Endothelial cell of umbilical vein (primary cell): ENCODE measurements around the gene GPR157. TPM values are rescaled to one million over a fixed set of nuclear protein-coding genes. Genes with fewer than 3 reads are reported as not detected.

Source experiments
- BruUV-seq: library from RNA; stranded (reverse); fragments of 400-500 nt; replicated peaks from 2 replicates; lab custom pipeline; 2021; lab: Mats Ljungman, UMichigan
- CTCF ChIA-PET: fragments of 300-600, 350-600 bp; sonication (Branson Sonifier 250); formaldehyde crosslinking; loops from one replicate; lab custom pipeline; 2021; ENCODE audit warnings: antibody characterized with exemption, inconsistent platforms; lab: Charles Lee
- POLR2A ChIA-PET: fragments of 300-600, 350-600 bp; sonication (Branson Sonifier 250); formaldehyde crosslinking; loops from one replicate; lab custom pipeline; 2021; ENCODE audit warnings: antibody characterized with exemption, inconsistent platforms; lab: Charles Lee
- DNase-seq: peaks from one replicate; pipeline ENCODE4 v3.0.0-alpha.2; 2011; ENCODE audit warnings: low read depth, low spot score
- FAIRE-seq: peaks from 2 replicates; lab custom pipeline; 2011; peaks lifted over from hg19 to GRCh38; lab: Jason Lieb, UNC
- H2AFZ ChIP-seq: 2 replicates; pipeline ENCODE4 v1.6.0; 2012; ENCODE audit warnings: low read depth, low read length, control low read depth, inconsistent platforms
- H3K27ac ChIP-seq: 2 replicates; pipeline ENCODE4 v1.5.1; 2011; ENCODE audit warnings: low read depth, mild to moderate bottlenecking, control low read depth, low read length, moderate library complexity; ENCODE audit not compliant: insufficient read depth
- H3K27me3 ChIP-seq, 2 experiments: 2 replicates each; pipeline versions ENCODE4 v1.6.0 to v1.6.1; 2011; ENCODE audit warnings: low read length in 2 of 2, mixed read lengths in 1 of 2; ENCODE audit not compliant: control insufficient read depth in 2 of 2, insufficient read depth in 2 of 2
- H3K36me3 ChIP-seq, 2 experiments: 2 replicates in 1 of 2; 3 replicates in 1 of 2; pipeline ENCODE4 v1.5.1; 2011; ENCODE audit warnings: low read length in 2 of 2, mild to moderate bottlenecking in 1 of 2, moderate library complexity in 1 of 2; ENCODE audit not compliant: control insufficient read depth in 2 of 2, insufficient read depth in 2 of 2; ENCODE audit errors: extremely low read depth in 1 of 2
- H3K4me1 ChIP-seq: 3 replicates; pipeline ENCODE4 v1.5.1; 2011; ENCODE audit warnings: mild to moderate bottlenecking, low read length; ENCODE audit not compliant: control insufficient read depth, insufficient read depth; ENCODE audit errors: extremely low read depth
- H3K4me2 ChIP-seq: 2 replicates; pipeline ENCODE4 v1.6.1; 2011; ENCODE audit warnings: low read length, control low read depth, mixed read lengths; ENCODE audit not compliant: insufficient read depth
- H3K4me3 ChIP-seq, 3 experiments: fragments of 200-600 bp in 1 of 3; sonication (generic), shearing (Covaris generic) in 1 of 3; replicated peaks in 1 of 3; 2 replicates each; pipeline ENCODE4 v1.5.1; 2011 to 2016; ENCODE audit warnings: control low read depth in 3 of 3, low read length in 3 of 3, mild to moderate bottlenecking in 2 of 3, inconsistent platforms in 1 of 3, low read depth in 1 of 3, moderate library complexity in 1 of 3; ENCODE audit not compliant: insufficient read depth in 1 of 3
- H3K79me2 ChIP-seq: 2 replicates; pipeline ENCODE4 v1.6.0; 2012; ENCODE audit warnings: low read length, inconsistent platforms; ENCODE audit not compliant: control insufficient read depth, insufficient read depth
- H3K9ac ChIP-seq: replicated peaks from 2 replicates; pipeline ENCODE3; 2011; ENCODE audit warnings: low read length, control low read depth; ENCODE audit not compliant: insufficient read depth; ENCODE audit errors: extremely low read depth
- H3K9me1 ChIP-seq: replicated peaks from 3 replicates; pipeline ENCODE4 v1.6.0; 2011; ENCODE audit warnings: mild to moderate bottlenecking, low read length; ENCODE audit not compliant: control insufficient read depth, insufficient read depth; ENCODE audit errors: extremely low read depth
- H3K9me3 ChIP-seq: replicated peaks from 2 replicates; pipeline ENCODE4 v1.5.1; 2012; ENCODE audit warnings: low read length, inconsistent platforms; ENCODE audit not compliant: control insufficient read depth, insufficient read depth
- H4K20me1 ChIP-seq: replicated peaks from 2 replicates; pipeline ENCODE3; 2011; ENCODE audit warnings: mild to moderate bottlenecking, low read length; ENCODE audit not compliant: control insufficient read depth, insufficient read depth; ENCODE audit errors: extremely low read depth
- EZH2 ChIP-seq: IDR thresholded peaks from 2 replicates; pipeline ENCODE4 v1.6.1; 2012; ENCODE audit warnings: borderline replicate concordance, low read depth, mild to moderate bottlenecking, moderate library complexity, low read length, inconsistent platforms; ENCODE audit not compliant: severe bottlenecking
- FOS ChIP-seq: IDR thresholded peaks from 2 replicates; pipeline ENCODE4 v1.6.1; 2011; ENCODE audit warnings: mild to moderate bottlenecking, low read length, moderate library complexity, borderline replicate concordance; ENCODE audit not compliant: insufficient read depth
- GATA2 ChIP-seq: IDR thresholded peaks from 2 replicates; pipeline ENCODE4 v1.7.0; 2011; ENCODE audit warnings: low read depth, mild to moderate bottlenecking, moderate library complexity, mixed read lengths, low read length; ENCODE audit not compliant: insufficient read length, insufficient read depth
- JUN ChIP-seq: IDR thresholded peaks from 2 replicates; pipeline ENCODE4 v1.6.1; 2011; ENCODE audit warnings: borderline replicate concordance, low read depth; ENCODE audit not compliant: insufficient read length, insufficient read depth
- MYC ChIP-seq: IDR thresholded peaks from one replicate; pipeline ENCODE4 v1.6.1; 2011; ENCODE audit warnings: mild to moderate bottlenecking, low read depth, low read length
- POLR2A ChIP-seq: IDR thresholded peaks from 2 replicates; pipeline ENCODE4 v1.6.1; 2012; ENCODE audit warnings: low read depth, mild to moderate bottlenecking, control low read depth, low read length
- POLR2AphosphoS5 ChIP-seq: IDR thresholded peaks from 2 replicates; pipeline ENCODE4 v1.6.1; 2012; ENCODE audit warnings: low read depth, mild to moderate bottlenecking, control low read depth, low read length, moderate library complexity; ENCODE audit not compliant: insufficient read depth
- dilution Hi-C: fragments of 300-500 bp; cut with MboI; formaldehyde crosslinking; loops from one replicate; pipeline ENCODE4 v1.15.0; 2019; ENCODE audit warnings: low sequenced_read_pairs; ENCODE audit not compliant: extremely low pct_ligation_motif_present
- intact Hi-C: fragments of 100-400 bp; cut with micrococcal nuclease; formaldehyde crosslinking; loops from one replicate; pipeline ENCODE4 v1.10.0; 2022
- polyA plus RNA-seq, 4 experiments: library from polyadenylated mRNA; depleted of rRNA in 3 of 4; stranded (reverse) in 3 of 4; unstranded in 1 of 4; fragments of >200 nt; gene quantifications; 2 replicates each; pipeline versions ENCODE4 v1.2.1 to v1.2.3, GENCODE V29; 2011 to 2012; ENCODE audit warnings: missing spikeins in 1 of 4
- total RNA-seq: library from RNA; stranded (reverse); gene quantifications from 2 replicates; pipeline ENCODE4 v1.2.3, GENCODE V29; 2021
- TF ChIP-seq, protein P1 (sequence below), 2 donors: IDR thresholded peaks; 1 replicate in 1 of 2; 2 replicates in 1 of 2; pipeline ENCODE4 v1.5.1; 2011; ENCODE audit warnings: low read length in 2 of 2, mild to moderate bottlenecking in 2 of 2, moderate library complexity in 2 of 2, control low read depth in 1 of 2, inconsistent platforms in 1 of 2, low read depth in 1 of 2; ENCODE audit not compliant: insufficient read depth in 1 of 2; ENCODE audit errors: extremely low read depth in 1 of 2
- TF ChIP-seq, protein P2 (sequence below): IDR thresholded peaks from 2 replicates; pipeline ENCODE4 v1.6.1; 2011; ENCODE audit not compliant: insufficient read depth, insufficient read length

Gene GPR157
- total and polyA plus RNA-seq, 2 donors (not counting 3 experiments of a cell fraction or from before 2014, with no cell fraction given), result 1.0 to 6.5 TPM

DNA sequence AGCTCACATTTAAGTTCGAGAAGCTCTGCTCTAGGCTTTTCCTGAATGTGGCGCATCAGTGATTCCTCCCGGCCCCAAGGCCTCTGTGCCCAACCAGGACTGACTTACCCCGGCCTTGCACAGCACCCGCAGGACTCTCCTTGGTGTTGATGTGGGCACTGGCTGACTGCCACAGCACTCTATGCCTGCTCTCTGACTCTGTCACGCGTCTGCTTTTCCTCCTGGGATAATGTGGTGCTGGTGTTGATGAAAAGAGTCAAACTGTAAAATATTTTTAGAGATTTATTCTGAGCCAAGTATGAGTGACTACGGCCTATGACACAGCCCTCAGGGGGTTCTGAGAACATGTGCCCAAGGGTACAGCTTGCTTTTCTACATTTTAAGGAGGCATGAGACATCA, 44.0 kb downstream of the GPR157 start:
- POLR2A ChIA-PET, result no interaction called here
- no peaks in the 10 kb centered on the region for H3K36me3 ChIP-seq
- H3K4me3 ChIP-seq, result no peak overlapping the region
- CTCF ChIA-PET, result interaction anchor here (0.8 to 1.3 kb wide), 3 partner anchors 16 to 80 kb away, joined by 3 to 5 read pairs (median 3); no protein-coding TSS in a partner anchor
- H3K4me2 ChIP-seq, result no peak overlapping the region
- H2AFZ ChIP-seq, result no peak overlapping the region
- peaks cover 0 to 8% of the 10 kb centered on the region in 2 experiments for H3K27me3 ChIP-seq
- H3K9me1 ChIP-seq, result no peaks in the 10 kb centered on the region
- dilution Hi-C loops, result no loop called here
- H4K20me1 ChIP-seq, result no peaks in the 10 kb centered on the region
- BruUV-seq, result no TSS peak
- H3K27ac ChIP-seq, result no peak overlapping the region
- DNase-seq, result no peak
- FAIRE-seq, result no peak
- H3K9ac ChIP-seq, result no peak overlapping the region
- H3K79me2 ChIP-seq, result no peaks in the 10 kb centered on the region
- intact Hi-C loops, result no loop called here
- no peak for TF ChIP-seq JUN
- H3K9me3 ChIP-seq, result no peaks in the 10 kb centered on the region
- no peaks in the 10 kb centered on the region for H3K4me1 ChIP-seq

DNA sequence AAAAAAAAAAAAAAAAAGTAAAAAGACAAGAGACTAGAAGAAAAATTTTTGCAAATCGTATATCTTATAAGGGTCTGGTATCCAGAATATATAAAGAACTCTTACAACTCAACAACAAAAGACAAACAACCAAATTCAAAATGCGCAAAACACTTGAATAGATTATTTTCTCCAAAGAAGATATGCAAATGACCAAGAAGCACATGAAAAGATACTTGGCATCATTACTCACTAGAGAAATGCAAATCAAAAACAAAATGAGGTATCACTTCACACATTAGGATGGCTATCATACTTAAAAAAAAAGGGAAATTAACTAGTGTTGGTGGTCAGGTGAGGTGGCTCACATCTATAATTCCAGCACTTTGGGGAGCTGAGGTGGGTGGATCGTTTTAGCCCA, 47.4 kb downstream of the GPR157 start:
- no peaks in the 10 kb centered on the region for H3K79me2 ChIP-seq
- FAIRE-seq (no peak), DNase-seq (no peak)
- intact Hi-C loops (no loop called here), dilution Hi-C loops (no loop called here)
- ChIA-PET CTCF (interaction anchor here (0.7 to 2.2 kb wide), 7 partner anchors 11 to 77 kb away, joined by 3 to 13 read pairs (median 3); no protein-coding TSS in a partner anchor), POLR2A (interaction anchor here (0.7 kb wide), 1 partner anchor 21 kb away, joined by 6 read pairs; no protein-coding TSS in a partner anchor)
- H3K4me3 ChIP-seq, result no peak overlapping the region
- H3K9me3 ChIP-seq, result no peaks in the 10 kb centered on the region
- H2AFZ ChIP-seq, result no peak overlapping the region
- H3K4me2 ChIP-seq, result no peak overlapping the region
- no peak for TF ChIP-seq POLR2AphosphoS5
- TF ChIP-seq EZH2, result no peak
- TF ChIP-seq MYC, result no peak
- TF ChIP-seq, protein P1, sequence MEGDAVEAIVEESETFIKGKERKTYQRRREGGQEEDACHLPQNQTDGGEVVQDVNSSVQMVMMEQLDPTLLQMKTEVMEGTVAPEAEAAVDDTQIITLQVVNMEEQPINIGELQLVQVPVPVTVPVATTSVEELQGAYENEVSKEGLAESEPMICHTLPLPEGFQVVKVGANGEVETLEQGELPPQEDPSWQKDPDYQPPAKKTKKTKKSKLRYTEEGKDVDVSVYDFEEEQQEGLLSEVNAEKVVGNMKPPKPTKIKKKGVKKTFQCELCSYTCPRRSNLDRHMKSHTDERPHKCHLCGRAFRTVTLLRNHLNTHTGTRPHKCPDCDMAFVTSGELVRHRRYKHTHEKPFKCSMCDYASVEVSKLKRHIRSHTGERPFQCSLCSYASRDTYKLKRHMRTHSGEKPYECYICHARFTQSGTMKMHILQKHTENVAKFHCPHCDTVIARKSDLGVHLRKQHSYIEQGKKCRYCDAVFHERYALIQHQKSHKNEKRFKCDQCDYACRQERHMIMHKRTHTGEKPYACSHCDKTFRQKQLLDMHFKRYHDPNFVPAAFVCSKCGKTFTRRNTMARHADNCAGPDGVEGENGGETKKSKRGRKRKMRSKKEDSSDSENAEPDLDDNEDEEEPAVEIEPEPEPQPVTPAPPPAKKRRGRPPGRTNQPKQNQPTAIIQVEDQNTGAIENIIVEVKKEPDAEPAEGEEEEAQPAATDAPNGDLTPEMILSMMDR (IDR thresholded peaks at IDR 0.05; ENCODE audit: extremely low read depth in 1 of 2, insufficient read depth in 1 of 2, low read depth in 1 of 2, low read length in 2 of 2), result no peak
- TF ChIP-seq GATA2, result no peak
- TF ChIP-seq, protein P2, sequence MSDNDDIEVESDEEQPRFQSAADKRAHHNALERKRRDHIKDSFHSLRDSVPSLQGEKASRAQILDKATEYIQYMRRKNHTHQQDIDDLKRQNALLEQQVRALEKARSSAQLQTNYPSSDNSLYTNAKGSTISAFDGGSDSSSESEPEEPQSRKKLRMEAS, result no peak
- no peak for TF ChIP-seq JUN
- no peak for TF ChIP-seq POLR2A
- no peak for TF ChIP-seq FOS
- no peaks in the 10 kb centered on the region for H3K36me3 ChIP-seq
- peaks cover 0 to under 1% of the 10 kb centered on the region in 2 experiments for H3K27me3 ChIP-seq
- no peak overlapping the region for H3K9ac ChIP-seq
- H4K20me1 ChIP-seq, result no peaks in the 10 kb centered on the region
- H3K4me1 ChIP-seq, result no peaks in the 10 kb centered on the region
- BruUV-seq, result no TSS peak
- no peaks in the 10 kb centered on the region for H3K9me1 ChIP-seq
- H3K27ac ChIP-seq, result no peak overlapping the region
